ENCODE measurements around the gene NAA38.
A peak's percentile ranks its signal among the peaks of the same experiment; 100 is the strongest.

Gene NAA38

DNA sequence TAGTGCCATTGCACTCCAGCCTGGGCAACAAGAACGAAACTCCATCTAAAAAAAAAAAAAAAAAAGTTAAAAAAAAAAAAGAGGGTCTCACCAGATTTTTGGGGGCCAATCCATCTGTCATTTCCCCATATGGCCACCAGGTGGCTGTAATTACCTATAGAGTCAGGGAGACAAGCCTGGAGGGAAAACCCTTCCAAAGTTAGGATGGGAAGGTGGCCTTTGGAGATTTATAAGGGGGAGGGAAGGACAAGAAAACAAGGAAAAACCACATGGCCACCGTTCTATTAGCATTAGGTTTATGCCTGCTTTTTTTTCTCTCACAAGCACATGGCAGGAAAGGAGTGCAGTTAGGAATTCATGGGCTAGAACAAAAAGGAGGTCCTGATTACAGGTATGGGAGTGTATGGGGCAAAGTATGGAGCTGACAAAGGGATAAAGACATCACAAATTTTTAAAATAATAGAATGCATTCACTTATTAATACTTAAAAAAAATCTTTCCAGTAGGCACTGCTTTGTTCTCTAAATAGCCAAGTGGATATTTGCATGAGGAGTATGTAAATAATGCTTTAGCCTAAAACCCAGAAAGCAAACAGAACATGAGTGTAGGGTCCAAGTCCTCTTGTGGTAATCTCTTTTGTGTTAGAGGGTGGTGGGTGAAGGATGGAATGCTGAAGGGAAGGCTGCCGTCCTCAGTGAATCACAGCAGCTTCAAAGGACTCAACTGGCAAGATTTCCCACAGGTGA is 5.5 kb upstream of the NAA38 start:
- no peak overlapping the region for H3K4me3 ChIP-seq (ENCODE audit: low read depth, low read length)
- peak; percentile 67 for TF ChIP-seq CTCF (IDR thresholded peaks at IDR 0.05; ENCODE audit: low read depth, low read length, missing control alignments)
- DNase-seq (ENCODE audit: low read depth): no peak

DNA sequence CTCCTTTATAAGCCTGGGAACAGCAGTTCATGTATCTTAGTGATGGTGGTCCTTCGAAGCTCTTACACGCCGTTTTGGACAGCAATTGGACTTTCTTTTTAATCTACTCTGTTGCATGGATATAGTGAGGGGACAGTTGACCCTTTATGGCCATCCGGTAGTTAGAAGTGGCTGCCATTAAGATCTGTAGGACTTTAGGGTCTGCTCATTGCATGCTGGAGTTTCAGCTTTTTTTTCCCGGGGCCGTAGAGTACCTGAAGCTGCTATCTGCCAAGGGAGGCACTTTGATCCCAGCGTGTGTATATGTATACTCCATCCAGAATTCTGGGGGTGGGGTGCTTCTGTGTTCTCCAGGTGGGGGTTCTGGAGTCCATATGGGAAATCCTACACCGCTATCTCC is 1.7 kb upstream of the NAA38 start:
- no peak for TF ChIP-seq CTCF (IDR thresholded peaks at IDR 0.05; ENCODE audit: low read depth, low read length, missing control alignments)
- peak overlapping the region; percentile 63 for H3K4me3 ChIP-seq (ENCODE audit: low read depth, low read length)
- no peak for DNase-seq (ENCODE audit: low read depth)

GRCh38 chr17:7858522-7858810 is 1.1 kb upstream of the NAA38 start:
- DNase-seq (ENCODE audit: low read depth): no peak
- TF ChIP-seq CTCF (IDR thresholded peaks at IDR 0.05; ENCODE audit: low read depth, low read length, missing control alignments): peak; percentile 54
- H3K4me3 ChIP-seq (ENCODE audit: low read depth, low read length): peak overlapping the region; percentile 63

GRCh38 chr17:7857713-7858521 is 558 bp upstream of the NAA38 start, which contains the start of gene CYB5D1:
Gene CYB5D1, plus strand, starts transcription at chr17:7858003. Its CDS starts 132 bp downstream, at chr17:7858135.
- peak within 1 kb of the TSS; percentile 63 for H3K4me3 ChIP-seq (ENCODE audit: low read depth, low read length)
- DNase-seq (ENCODE audit: low read depth): peak; percentile 86
- TF ChIP-seq CTCF (IDR thresholded peaks at IDR 0.05; ENCODE audit: low read depth, low read length, missing control alignments): no peak

DNA sequence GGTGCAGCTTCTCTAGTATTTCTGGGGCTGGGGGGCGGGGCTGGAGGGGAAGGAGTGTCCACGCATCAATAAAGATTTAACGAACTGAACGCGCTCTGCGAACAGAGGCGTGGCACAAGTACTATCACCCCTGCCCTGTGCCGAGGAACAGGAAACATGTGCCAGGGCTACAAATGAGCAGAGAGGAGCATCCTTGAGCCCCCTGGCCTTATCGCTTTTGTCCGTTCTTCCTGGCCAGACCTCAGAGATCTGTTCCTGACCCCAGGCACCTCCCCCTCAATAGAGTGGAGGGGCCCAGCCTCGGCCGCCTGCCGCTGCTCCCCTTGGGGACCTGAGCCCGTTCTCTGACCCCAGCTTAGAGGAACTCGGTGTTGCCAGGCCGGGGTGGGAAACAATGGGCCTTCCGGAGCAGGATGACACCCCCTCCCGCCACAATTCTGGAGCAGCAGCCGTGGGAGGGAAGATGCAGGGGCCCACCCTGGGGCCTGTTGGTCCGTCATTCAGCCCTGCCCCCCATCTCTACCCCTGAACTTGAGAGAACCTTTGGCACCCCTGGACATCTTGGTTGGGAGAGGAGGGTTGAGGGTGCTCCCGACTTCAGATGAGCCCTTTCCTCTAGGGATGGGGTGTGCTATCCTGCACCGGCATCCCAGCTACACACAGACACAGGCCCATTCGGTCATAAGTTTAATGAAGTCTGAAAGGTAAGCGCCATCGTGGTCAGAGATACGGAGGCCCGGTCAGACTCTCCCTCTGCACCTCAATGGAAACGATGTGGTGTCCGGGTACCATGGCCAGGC is 1.1 kb downstream of the NAA38 start:
- no peak for DNase-seq (ENCODE audit: low read depth)
- TF ChIP-seq CTCF (IDR thresholded peaks at IDR 0.05; ENCODE audit: low read depth, low read length, missing control alignments): no peak
- peak overlapping the region; percentile 63 for H3K4me3 ChIP-seq (ENCODE audit: low read depth, low read length)

DNA sequence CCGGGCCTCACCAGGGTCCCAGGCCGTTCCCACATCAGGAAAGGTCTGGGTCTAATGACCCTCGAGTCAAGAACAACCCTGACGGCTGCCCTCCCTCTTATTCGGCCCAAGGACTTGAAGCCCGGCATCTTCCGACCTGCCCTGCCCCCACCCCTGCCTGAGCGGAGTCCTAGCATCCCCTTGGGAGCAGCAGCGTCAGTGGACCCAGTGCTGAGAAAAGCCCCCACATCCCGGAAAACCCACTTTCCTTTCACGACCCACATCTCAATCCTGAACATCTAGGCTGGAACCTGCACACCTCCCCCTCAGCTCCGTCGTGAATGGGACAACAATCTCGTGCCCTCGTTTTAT is 1.7 kb downstream of the NAA38 start:
- no peak for TF ChIP-seq CTCF (IDR thresholded peaks at IDR 0.05; ENCODE audit: low read depth, low read length, missing control alignments)
- DNase-seq (ENCODE audit: low read depth): no peak
- peak overlapping the region; percentile 63; the same call in 1 of the 2 replicates for H3K4me3 ChIP-seq (ENCODE audit: low read depth, low read length)
